GM23248 (cell line): Measurements from ENCODE around the gene MOK. TPM values are rescaled to one million over a fixed set of nuclear protein-coding genes. Genes with fewer than 3 reads are reported as not detected.
A peak's percentile ranks its signal among the peaks of the same experiment; 100 is the strongest.
"Not testable (repeated sequence)": the region's sequence is repeated elsewhere in the genome, so short reads cannot be mapped to it uniquely, and the experiment has no call there.

Source experiments
- DNase-seq: peaks from one replicate; pipeline ENCODE4 v3.0.0-alpha.2; 2015
- H2AFZ ChIP-seq: fragments of 200-600 bp; sonication (generic); 2 replicates; pipeline ENCODE4 v1.6.1; 2016; ENCODE audit warnings: antibody characterized with exemption
- H3F3A ChIP-seq: fragments of 200-600 bp; sonication (generic); 2 replicates; pipeline ENCODE4 v1.6.1; 2016; ENCODE audit warnings: mild to moderate bottlenecking, antibody characterized with exemption, mixed run types; ENCODE audit not compliant: insufficient read depth
- H3K27ac ChIP-seq: fragments of 200-600 bp; sonication (generic); 2 replicates; pipeline ENCODE4 v1.5.1; 2016; ENCODE audit warnings: mild to moderate bottlenecking
- H3K27me3 ChIP-seq: fragments of 200-600 bp; sonication (generic); replicated peaks from 2 replicates; pipeline ENCODE4 v1.6.1; 2016; ENCODE audit warnings: mild to moderate bottlenecking; ENCODE audit not compliant: insufficient read depth
- H3K36me3 ChIP-seq: fragments of 200-600 bp; sonication (generic); 2 replicates; pipeline ENCODE4 v1.6.1; 2016; ENCODE audit warnings: low read depth, mild to moderate bottlenecking
- H3K4me1 ChIP-seq: fragments of 200-600 bp; sonication (generic); 2 replicates; pipeline ENCODE4 v1.6.1; 2016; ENCODE audit warnings: mild to moderate bottlenecking; ENCODE audit not compliant: insufficient read depth
- H3K4me2 ChIP-seq: fragments of 200-600 bp; sonication (generic); one replicate; pipeline ENCODE4 v1.6.1; 2016; ENCODE audit warnings: mild to moderate bottlenecking; ENCODE audit not compliant: unreplicated experiment
- H3K4me3 ChIP-seq: fragments of 200-600 bp; sonication (generic); 2 replicates; pipeline ENCODE4 v1.5.1; 2016; ENCODE audit warnings: mild to moderate bottlenecking
- H3K79me2 ChIP-seq: fragments of 200-600 bp; sonication (generic); 2 replicates; pipeline ENCODE4 v1.6.1; 2016; ENCODE audit warnings: mild to moderate bottlenecking; ENCODE audit not compliant: insufficient read depth
- H3K9ac ChIP-seq: fragments of 200-600 bp; sonication (generic); 2 replicates; pipeline ENCODE4 v1.6.1; 2016; ENCODE audit warnings: mild to moderate bottlenecking
- H3K9me2 ChIP-seq: fragments of 200-600 bp; sonication (generic); 2 replicates; pipeline ENCODE4 v1.6.1; 2016; ENCODE audit warnings: mixed run types, mild to moderate bottlenecking, moderate library complexity; ENCODE audit not compliant: insufficient read depth
- H3K9me3 ChIP-seq: fragments of 200-600 bp; sonication (generic); one replicate; pipeline ENCODE4 v1.6.1; 2017; ENCODE audit warnings: low read depth
- H4K20me1 ChIP-seq: fragments of 200-600 bp; sonication (generic); 2 replicates; pipeline ENCODE4 v1.6.0; 2016; ENCODE audit not compliant: insufficient read depth
- EZH2 ChIP-seq: fragments of 200-600 bp; sonication (generic); IDR thresholded peaks from 2 replicates; pipeline ENCODE4 v1.6.1; 2018; ENCODE audit warnings: antibody characterized with exemption, mild to moderate bottlenecking; ENCODE audit not compliant: insufficient read depth, poor library complexity, severe bottlenecking
- EZH2phosphoT487 ChIP-seq: fragments of 200-600 bp; sonication (generic); IDR thresholded peaks from 2 replicates; pipeline ENCODE4 v1.6.1; 2018; ENCODE audit warnings: antibody characterized with exemption, moderate library complexity, mild to moderate bottlenecking, low read depth; ENCODE audit not compliant: insufficient read depth
- WGBS, 2 experiments: methylation state at CpG; one replicate each; pipeline ENCODE4 v1.1.6; 2015 to 2017; ENCODE audit warnings: low lambda C conversion rate in 2 of 2, low coverage in 1 of 2; ENCODE audit errors: missing lambda C conversion rate in 2 of 2; 5-methylcytosine and 5-hydroxymethylcytosine counted together
- in situ Hi-C: fragments of 300-500 bp; cut with MboI; formaldehyde crosslinking; loops from 2 replicates; pipeline ENCODE4 v1.15.0; 2020
- polyA plus RNA-seq: library from polyadenylated mRNA; unstranded; fragments of >200 nt; fragmentation: Nextera tagmentation; extraction: Ambion mirVana; gene quantifications from 2 replicates; pipeline ENCODE4 v1.2.1, GENCODE V29; 2016
- total RNA-seq: library from RNA; depleted of rRNA; stranded (reverse); fragments of >200 nt; shearing (Covaris generic); gene quantifications from 2 replicates; pipeline ENCODE4 v1.2.3, GENCODE V29; 2014

MOK gene
- total and polyA plus RNA-seq, 2 experiments from 2014 or later: 34.9 to 67.9 TPM

DNA sequence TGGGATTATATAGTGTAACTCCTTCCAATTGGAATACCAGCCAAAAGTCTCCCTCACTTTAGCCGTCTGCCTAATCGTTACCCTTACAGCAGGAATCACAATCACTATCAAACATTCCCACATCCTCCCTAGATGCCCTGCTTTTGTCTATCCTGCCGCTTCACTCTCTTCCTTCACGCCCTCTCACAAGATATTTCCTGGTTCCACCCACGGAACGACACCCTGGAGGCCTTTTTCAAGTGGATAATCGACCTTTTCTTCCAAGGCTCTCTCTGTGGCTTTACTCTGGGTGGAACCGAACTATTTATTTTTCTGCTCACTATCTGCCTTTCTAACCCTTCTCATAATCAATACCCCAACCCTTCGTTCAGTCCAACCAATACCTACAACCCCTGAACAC lies 58.9 kb downstream of the MOK start:
- no peak overlapping the region for H3K27ac ChIP-seq
- 86 to 90% methylated on average over 9 of the region's 9 CpGs for WGBS, 2 experiments
- in situ Hi-C loops: no loop called here

DNA sequence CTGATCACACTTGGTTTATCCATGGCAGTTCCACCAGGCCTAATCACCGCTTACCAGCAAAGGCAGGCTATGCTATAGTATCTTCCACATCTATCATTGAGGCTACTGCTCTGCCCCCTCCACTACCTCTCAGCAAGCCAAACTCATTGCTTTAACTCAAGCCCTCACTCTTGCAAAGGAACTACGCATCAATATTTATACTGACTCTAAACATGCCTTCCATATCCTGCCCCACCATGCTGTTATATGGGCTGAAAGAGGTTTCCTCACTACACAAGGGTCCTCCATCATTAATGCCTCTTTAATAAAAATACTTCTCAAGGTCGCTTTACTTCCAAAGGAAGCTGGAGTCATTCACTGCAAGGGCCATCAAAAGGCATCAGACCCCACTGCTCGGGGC lies 61.2 kb downstream of the MOK start:
- H3K4me2 ChIP-seq, H4K20me1 ChIP-seq, H3K9me3 ChIP-seq, H3K4me3 ChIP-seq, H3F3A ChIP-seq, H3K4me1 ChIP-seq, H3K9me2 ChIP-seq, H3K9ac ChIP-seq, H3K36me3 ChIP-seq, H2AFZ ChIP-seq, H3K27ac ChIP-seq, DNase-seq, in situ Hi-C loops, H3K27me3 ChIP-seq: not testable (repeated sequence)
- 91 to 93% methylated on average over 4 of the region's 4 CpGs for WGBS, 2 experiments
- H3K79me2 ChIP-seq: peaks cover 15% of the 10 kb centered on the region

More for the DNA sequence above, 58.9 kb downstream of the MOK start:
- H3K79me2 ChIP-seq: peaks cover 4% of the 10 kb centered on the region; the same call in 1 of the 2 replicates
- no peaks in the 10 kb centered on the region for H3K9me3 ChIP-seq
- H3K9ac ChIP-seq: no peak overlapping the region
- no peaks in the 10 kb centered on the region for H3F3A ChIP-seq
- H3K4me2 ChIP-seq: no peak overlapping the region
- H4K20me1 ChIP-seq: no peaks in the 10 kb centered on the region
- H2AFZ ChIP-seq: no peak overlapping the region
- H3K27me3 ChIP-seq: no peaks in the 10 kb centered on the region
- no peaks in the 10 kb centered on the region for H3K4me1 ChIP-seq
- no peak overlapping the region for H3K4me3 ChIP-seq
- H3K9me2 ChIP-seq: no peaks in the 10 kb centered on the region
- no peak for DNase-seq
- TF ChIP-seq EZH2: no peak
- no peak for TF ChIP-seq EZH2phosphoT487
- no peaks in the 10 kb centered on the region for H3K36me3 ChIP-seq

DNA sequence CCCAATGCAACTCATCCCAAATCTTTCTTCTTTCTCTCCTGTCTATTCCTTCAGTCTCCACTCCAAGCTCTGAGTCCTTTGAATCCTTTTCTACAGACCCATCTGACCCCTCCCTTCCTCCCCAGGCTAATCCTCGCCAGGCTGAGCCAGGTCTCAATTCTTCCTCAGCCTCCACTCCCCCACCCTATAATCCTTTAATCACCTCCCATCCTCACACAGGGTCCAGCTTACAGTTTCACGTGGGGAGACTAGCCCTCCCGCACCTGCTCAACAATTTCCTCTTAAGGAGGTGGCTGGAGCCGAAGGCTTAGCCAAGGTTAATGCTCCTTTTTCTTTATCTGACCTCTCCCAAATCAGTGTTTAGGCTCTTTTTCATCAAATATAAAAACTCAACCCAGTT lies 63.8 kb downstream of the MOK start:
- H3K36me3 ChIP-seq: no peaks in the 10 kb centered on the region
- WGBS, 2 experiments: 93 to 98% methylated on average over 4 of the region's 4 CpGs
- in situ Hi-C loops: no loop called here
- no peak overlapping the region for H2AFZ ChIP-seq
- H3K4me3 ChIP-seq: no peak overlapping the region
- peaks cover 20% of the 10 kb centered on the region for H3K4me1 ChIP-seq
- H3K27ac ChIP-seq: no peak overlapping the region
- no peaks in the 10 kb centered on the region for H4K20me1 ChIP-seq
- DNase-seq: no peak
- TF ChIP-seq EZH2phosphoT487: no peak
- H3F3A ChIP-seq: 0 out of 2 replicates have a peak, but pooled peaks cover 4% of the 10 kb centered on the region
- no peaks in the 10 kb centered on the region for H3K27me3 ChIP-seq
- H3K4me2 ChIP-seq: peak overlapping the region; percentile 12
- H3K9me3 ChIP-seq: no peaks in the 10 kb centered on the region
- H3K9ac ChIP-seq: no peak overlapping the region
- H3K9me2 ChIP-seq: no peaks in the 10 kb centered on the region
- H3K79me2 ChIP-seq: peaks cover 38% of the 10 kb centered on the region

DNA sequence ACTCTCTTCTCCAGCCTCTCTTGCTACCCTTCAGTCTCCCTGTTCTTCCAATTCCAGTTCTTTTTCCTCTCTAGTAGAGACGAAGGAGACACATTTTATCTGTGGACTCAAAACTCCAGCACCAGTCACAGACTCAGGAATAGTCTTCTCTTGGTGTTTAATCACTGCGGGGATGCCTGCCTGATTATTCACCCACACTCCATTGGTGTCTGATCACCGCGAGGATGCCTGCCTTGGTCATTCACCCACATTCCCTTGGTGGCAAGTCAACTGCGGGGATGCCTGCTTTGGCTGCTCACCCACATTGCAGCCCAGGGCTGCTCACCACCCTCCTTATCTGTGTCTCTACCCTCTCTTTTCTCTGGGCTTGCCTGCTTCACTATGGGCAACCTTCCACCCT lies 64.5 kb downstream of the MOK start:
- H3K9me2 ChIP-seq, H3K4me3 ChIP-seq, H3K9ac ChIP-seq, H3K9me3 ChIP-seq, H3F3A ChIP-seq, H3K27me3 ChIP-seq, in situ Hi-C loops, H2AFZ ChIP-seq, H4K20me1 ChIP-seq, H3K36me3 ChIP-seq: not testable (repeated sequence)
- Histone ChIP-seq H3K79me2 (peaks cover 44% of the 10 kb centered on the region), H3K27ac (peak overlapping the region; percentile 39), H3K4me1 (peaks cover 20% of the 10 kb centered on the region), H3K4me2 (peak overlapping the region; percentile 12)
- DNase-seq: peak; percentile 51
- 79 to 85% methylated on average over 5 of the region's 5 CpGs for WGBS, 2 experiments

DNA sequence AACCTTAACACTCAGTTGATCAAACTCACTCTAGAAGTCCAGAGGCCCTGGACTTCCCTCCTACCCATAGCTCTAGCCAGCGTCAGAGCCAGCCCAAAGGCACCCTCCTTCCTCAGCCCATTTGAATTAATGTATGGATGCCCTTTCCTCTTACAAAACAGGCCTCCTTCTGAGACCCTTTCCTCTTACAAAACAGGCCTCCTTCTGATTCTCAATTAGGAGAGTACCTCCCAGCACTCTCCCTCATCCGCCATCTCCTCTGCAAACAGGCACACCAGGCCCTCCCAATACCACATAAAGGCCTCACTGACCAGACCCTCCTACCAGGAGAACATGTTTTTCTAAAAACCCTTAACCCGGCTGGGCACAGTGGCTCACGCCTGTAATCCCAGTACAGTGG lies 65.7 kb downstream of the MOK start:
- no peaks in the 10 kb centered on the region for H3K9me2 ChIP-seq
- H3K9ac ChIP-seq: no peak overlapping the region
- TF ChIP-seq EZH2phosphoT487 (no peak), EZH2 (no peak)
- H3K27me3 ChIP-seq: no peaks in the 10 kb centered on the region
- H3K27ac ChIP-seq: no peak overlapping the region
- no peak overlapping the region for H2AFZ ChIP-seq
- WGBS, 2 experiments: 97 to 99% methylated on average over 4 of the region's 4 CpGs
- no peak overlapping the region for H3K4me3 ChIP-seq
- peaks cover 52% of the 10 kb centered on the region for H3K79me2 ChIP-seq
- H3K36me3 ChIP-seq: no peaks in the 10 kb centered on the region
- H3K4me1 ChIP-seq: peaks cover 20% of the 10 kb centered on the region
- 0 out of 2 replicates have a peak, but pooled peaks cover 4% of the 10 kb centered on the region for H3F3A ChIP-seq
- no peak overlapping the region for H3K4me2 ChIP-seq
- no peaks in the 10 kb centered on the region for H3K9me3 ChIP-seq
- no peak for DNase-seq
- in situ Hi-C loops: loop anchor here (5.0 kb wide), 1 partner anchor 73 kb away; no protein-coding TSS in a partner anchor
- no peaks in the 10 kb centered on the region for H4K20me1 ChIP-seq
